ENCODE data around the gene STUB1. TPM values are rescaled to one million over a fixed set of nuclear protein-coding genes. Genes with fewer than 3 reads are reported as not detected.

The STUB1 gene
- total and polyA plus RNA-seq, 9 donors = 70.7 to 115 (median 98.8) TPM

DNA sequence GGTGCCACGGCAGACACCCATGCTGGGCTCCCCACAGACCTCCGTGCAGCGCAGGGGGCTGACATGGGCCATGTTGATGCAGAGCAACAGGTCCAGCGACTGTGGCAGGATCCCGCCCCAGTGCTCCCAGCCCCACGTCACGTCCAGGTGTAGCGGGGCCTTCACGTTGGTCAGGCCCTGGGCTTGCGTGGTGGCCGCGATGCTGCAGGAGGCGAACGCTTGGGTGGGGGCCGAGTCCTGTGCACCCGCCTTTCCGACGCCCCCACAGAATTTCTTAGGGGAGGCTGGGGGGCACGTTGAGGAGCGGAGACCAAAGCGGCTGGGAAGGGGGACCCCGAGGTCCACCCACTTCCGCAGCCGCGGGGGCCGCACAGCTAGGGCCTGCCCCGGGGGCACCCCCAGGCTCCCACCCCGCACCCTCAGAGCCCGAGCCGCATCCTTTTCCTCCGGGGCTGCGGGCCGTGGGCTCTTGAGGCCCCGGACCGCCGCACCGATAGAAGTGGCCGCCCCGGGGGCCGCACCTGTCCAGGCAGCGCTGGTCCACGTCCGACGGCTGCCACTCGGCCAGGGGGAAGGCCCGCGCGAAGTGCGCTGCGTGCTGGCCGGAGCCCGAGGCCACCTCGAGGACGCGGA is 44.5 kb upstream of the STUB1 start:
- 4% methylated on average over 52 of the region's 55 CpGs for WGBS (ENCODE audit: insufficient coverage)
- DNase-seq = no peak

GRCh38 chr16:636206-637080 is 43.8 kb upstream of the STUB1 start, which contains the start of gene METTL26:
METTL26 (minus strand) TSS chr16:636305; CDS start chr16:636290, 15 bp downstream.
- peak; percentile 98 for DNase-seq
- H3K4me1 ChIP-seq (ENCODE audit: control insufficient read depth, insufficient read depth, low read length) = peaks cover 29% of the 10 kb centered on the region
- no peaks in the 10 kb centered on the region for H3K27me3 ChIP-seq (ENCODE audit: control insufficient read depth, insufficient read depth, low read length)
- peaks cover 18% of the 10 kb centered on the region for H3K36me3 ChIP-seq (ENCODE audit: control insufficient read depth, insufficient read depth, low read length)
- peak within 1 kb of the TSS; percentile 94 for H3K4me3 ChIP-seq (ENCODE audit: low read length)
- H3K27ac ChIP-seq (ENCODE audit: low read length) = peak within 1 kb of the TSS; percentile 96
- under 1% methylated on average over 90 of the region's 91 CpGs for WGBS (ENCODE audit: insufficient coverage)
- no peaks in the 10 kb centered on the region for H3K9me3 ChIP-seq (replicated peaks; ENCODE audit: control insufficient read depth, low read depth, low read length)

More for the DNA sequence above, 44.5 kb upstream of the STUB1 start:
- no peaks in the 10 kb centered on the region for H3K27me3 ChIP-seq (ENCODE audit: control insufficient read depth, insufficient read depth, low read length)
- H3K4me1 ChIP-seq (ENCODE audit: control insufficient read depth, insufficient read depth, low read length) = peaks cover 29% of the 10 kb centered on the region
- H3K36me3 ChIP-seq (ENCODE audit: control insufficient read depth, insufficient read depth, low read length) = peaks cover 18% of the 10 kb centered on the region
- no peak overlapping the region for H3K27ac ChIP-seq (ENCODE audit: low read length)
- peak overlapping the region; percentile 94 for H3K4me3 ChIP-seq (ENCODE audit: low read length)
- no peaks in the 10 kb centered on the region for H3K9me3 ChIP-seq (replicated peaks; ENCODE audit: control insufficient read depth, low read depth, low read length)

DNA sequence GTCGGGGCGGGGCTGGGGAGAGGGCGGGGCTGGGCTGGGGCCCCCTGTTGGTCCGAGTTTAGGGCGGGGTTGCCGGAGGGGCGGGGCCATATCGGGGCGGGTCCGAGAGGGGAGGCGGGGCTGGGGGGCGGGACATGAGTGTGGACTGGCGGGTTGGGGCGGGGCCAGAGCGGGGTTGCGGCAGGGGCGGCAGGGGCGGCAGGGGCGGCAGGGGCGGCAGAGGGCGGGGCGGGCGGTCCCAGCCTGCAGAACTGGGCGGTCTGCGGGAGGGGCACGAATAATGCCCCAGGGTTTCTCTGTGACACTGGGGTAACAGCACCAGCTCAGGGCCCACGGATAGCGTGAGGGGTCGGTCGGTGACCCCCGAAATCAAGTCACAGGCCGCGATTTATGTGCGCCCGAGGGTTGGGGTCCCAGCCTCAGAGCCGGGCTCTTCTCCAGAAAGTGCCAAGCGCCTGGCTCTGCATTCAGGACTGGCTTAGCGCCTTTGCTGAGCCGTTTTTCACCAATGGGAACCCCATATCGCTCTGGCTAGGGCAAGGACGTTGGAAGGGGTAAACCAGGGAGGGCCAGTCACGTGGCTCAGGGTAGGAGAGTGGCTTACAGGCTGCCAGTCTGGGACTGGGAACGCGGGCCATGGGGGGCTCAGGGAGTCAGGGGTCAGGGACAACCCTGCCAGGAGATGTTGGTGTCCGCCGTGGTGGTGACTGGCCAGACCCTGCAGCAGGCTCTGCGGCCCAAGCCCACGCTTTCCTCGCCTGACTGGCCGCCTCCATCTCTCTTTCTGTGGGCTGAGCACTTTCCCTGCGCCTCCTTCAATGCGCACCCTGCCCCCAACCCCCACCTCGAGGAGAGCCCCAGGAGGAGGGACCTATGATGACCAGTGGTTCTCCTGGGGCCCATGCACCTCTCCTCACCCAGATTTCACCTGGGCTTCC is 42.9 kb upstream of the STUB1 start:
- Histone ChIP-seq H3K4me1 (ENCODE audit: control insufficient read depth, insufficient read depth, low read length) (peaks cover 31% of the 10 kb centered on the region), H3K36me3 (ENCODE audit: control insufficient read depth, insufficient read depth, low read length) (peaks cover 16% of the 10 kb centered on the region), H3K4me3 (ENCODE audit: low read length) (peak overlapping the region; percentile 94), H3K9me3 (replicated peaks; ENCODE audit: control insufficient read depth, low read depth, low read length) (no peaks in the 10 kb centered on the region), H3K27me3 (ENCODE audit: control insufficient read depth, insufficient read depth, low read length) (peaks cover under 1% of the 10 kb centered on the region), H3K27ac (ENCODE audit: low read length) (peak overlapping the region; percentile 96)
- DNase-seq = peak; percentile 62
- WGBS (ENCODE audit: insufficient coverage) = 22% methylated on average over 45 of the region's 53 CpGs

- Histone ChIP-seq H3K36me3 (ENCODE audit: control insufficient read depth, insufficient read depth, low read length) (peaks cover 13% of the 10 kb centered on the region), H3K4me1 (ENCODE audit: control insufficient read depth, insufficient read depth, low read length) (peaks cover 37% of the 10 kb centered on the region), H3K27me3 (ENCODE audit: control insufficient read depth, insufficient read depth, low read length) (peaks cover 8% of the 10 kb centered on the region), H3K27ac (ENCODE audit: low read length) (no peak overlapping the region), H3K9me3 (replicated peaks; ENCODE audit: control insufficient read depth, low read depth, low read length) (no peaks in the 10 kb centered on the region), H3K4me3 (ENCODE audit: low read length) (no peak overlapping the region)
- DNase-seq = no peak
- WGBS (ENCODE audit: insufficient coverage) = 59% methylated on average over 9 of the region's 15 CpGs
Observed at GRCh38 chr16:638034-638543, 42.1 kb upstream of the STUB1 start.

DNA sequence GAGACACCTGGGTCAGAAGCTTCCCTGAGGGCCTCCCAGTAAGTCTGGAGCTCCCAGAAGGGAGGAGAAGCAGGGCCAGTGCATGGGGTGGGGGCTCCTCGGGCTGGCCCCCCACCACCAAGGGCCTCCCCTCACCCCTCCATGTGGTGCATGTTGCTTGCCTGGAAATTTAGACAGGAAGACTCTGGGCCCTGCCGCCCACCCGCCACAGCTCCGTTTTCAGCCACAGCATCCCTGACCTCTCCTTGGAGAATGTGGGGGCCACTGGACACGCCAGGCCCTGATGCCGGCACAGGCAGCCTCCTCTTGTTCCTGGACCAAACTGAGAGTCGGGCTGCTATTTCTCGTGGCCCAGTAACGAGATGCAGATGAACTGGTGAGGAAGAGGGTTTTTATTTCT is 41.4 kb upstream of the STUB1 start:
- 60% methylated on average over 3 of the region's 9 CpGs for WGBS (ENCODE audit: insufficient coverage)
- H3K4me3 ChIP-seq (ENCODE audit: low read length) = no peak overlapping the region
- H3K27me3 ChIP-seq (ENCODE audit: control insufficient read depth, insufficient read depth, low read length) = peaks cover 9% of the 10 kb centered on the region
- H3K4me1 ChIP-seq (ENCODE audit: control insufficient read depth, insufficient read depth, low read length) = peaks cover 37% of the 10 kb centered on the region
- DNase-seq = no peak
- H3K27ac ChIP-seq (ENCODE audit: low read length) = no peak overlapping the region
- H3K9me3 ChIP-seq (replicated peaks; ENCODE audit: control insufficient read depth, low read depth, low read length) = no peaks in the 10 kb centered on the region
- peaks cover 9% of the 10 kb centered on the region for H3K36me3 ChIP-seq (ENCODE audit: control insufficient read depth, insufficient read depth, low read length)

- no peak overlapping the region for H3K4me3 ChIP-seq (ENCODE audit: low read length)
Observed at GRCh38 chr16:640614-641013, 39.6 kb upstream of the STUB1 start.

DNA sequence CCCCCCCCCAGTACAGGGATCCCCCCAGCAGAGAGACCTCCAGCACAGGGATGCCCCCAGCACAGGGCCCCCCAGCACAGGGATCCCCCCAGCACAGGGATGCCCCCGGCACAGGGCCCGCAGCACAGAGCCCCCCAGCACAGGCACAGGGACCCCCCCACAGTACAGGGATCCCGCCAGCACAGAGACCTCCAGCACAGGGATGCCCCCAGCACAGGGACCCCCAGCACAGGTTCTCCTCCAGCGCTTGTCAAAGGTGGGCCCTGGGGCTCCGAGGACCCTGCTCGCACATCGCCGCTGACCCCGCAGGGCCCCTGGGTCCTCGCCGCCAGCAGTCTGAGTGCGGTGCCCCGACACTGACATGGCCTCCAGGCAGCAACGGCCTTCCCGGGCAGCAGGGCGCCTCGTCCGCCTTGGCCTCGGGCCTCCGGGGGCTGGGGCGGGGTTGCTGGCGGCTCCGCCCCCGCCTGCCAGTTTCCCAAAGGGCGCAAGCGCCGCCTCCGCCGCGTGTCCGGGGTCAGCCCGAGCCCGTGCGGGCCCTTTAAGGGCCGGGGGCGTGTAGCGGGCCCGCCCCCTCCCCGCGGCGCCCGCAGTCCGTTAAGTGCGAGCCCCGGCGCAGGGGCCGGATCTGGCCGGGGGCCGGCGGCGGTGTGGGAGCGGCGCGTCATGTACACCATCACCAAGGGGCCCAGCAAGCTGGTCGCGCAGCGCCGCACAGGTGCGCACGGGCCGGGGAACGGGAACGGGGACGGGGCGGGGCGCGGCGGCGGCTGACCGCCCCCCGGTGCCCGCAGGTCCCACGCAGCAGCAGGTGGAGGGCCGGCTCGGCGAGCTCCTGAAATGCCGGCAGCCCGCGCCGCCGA is 38.7 kb upstream of the STUB1 start, which contains the start of gene MCRIP2:
Gene MCRIP2 (plus strand): TSS at position 503 of the 863 bp plus-strand sequence. CDS start 164 bp downstream, at position 667.
- no peaks in the 10 kb centered on the region for H3K9me3 ChIP-seq (replicated peaks; ENCODE audit: control insufficient read depth, low read depth, low read length)
- H3K4me1 ChIP-seq (ENCODE audit: control insufficient read depth, insufficient read depth, low read length) = peaks cover 24% of the 10 kb centered on the region
- peaks cover 9% of the 10 kb centered on the region for H3K27me3 ChIP-seq (ENCODE audit: control insufficient read depth, insufficient read depth, low read length)
- under 1% methylated on average over 79 of the region's 81 CpGs for WGBS (ENCODE audit: insufficient coverage)
- H3K4me3 ChIP-seq (ENCODE audit: low read length) = peak within 1 kb of the TSS; percentile 59
- H3K27ac ChIP-seq (ENCODE audit: low read length) = no peak within 1 kb of the TSS
- peak; percentile 82 for DNase-seq
- no peaks in the 10 kb centered on the region for H3K36me3 ChIP-seq (ENCODE audit: control insufficient read depth, insufficient read depth, low read length)

More at GRCh38 chr16:640614-641013, 39.6 kb upstream of the STUB1 start:
- Histone ChIP-seq H3K9me3 (replicated peaks; ENCODE audit: control insufficient read depth, low read depth, low read length) (no peaks in the 10 kb centered on the region), H3K4me1 (ENCODE audit: control insufficient read depth, insufficient read depth, low read length) (peaks cover 27% of the 10 kb centered on the region), H3K36me3 (ENCODE audit: control insufficient read depth, insufficient read depth, low read length) (no peaks in the 10 kb centered on the region), H3K27me3 (ENCODE audit: control insufficient read depth, insufficient read depth, low read length) (peaks cover 9% of the 10 kb centered on the region), H3K27ac (ENCODE audit: low read length) (no peak overlapping the region)
- WGBS (ENCODE audit: insufficient coverage) = 90% methylated on average over 3 of the region's 5 CpGs
- DNase-seq = no peak

GRCh38 chr16:642189-643049 is 37.8 kb upstream of the STUB1 start:
- Histone ChIP-seq H3K27me3 (ENCODE audit: control insufficient read depth, insufficient read depth, low read length) (peaks cover 9% of the 10 kb centered on the region), H3K4me3 (ENCODE audit: low read length) (peak overlapping the region; percentile 41), H3K27ac (ENCODE audit: low read length) (no peak overlapping the region), H3K4me1 (ENCODE audit: control insufficient read depth, insufficient read depth, low read length) (peaks cover 26% of the 10 kb centered on the region), H3K36me3 (ENCODE audit: control insufficient read depth, insufficient read depth, low read length) (peaks cover 4% of the 10 kb centered on the region), H3K9me3 (replicated peaks; ENCODE audit: control insufficient read depth, low read depth, low read length) (no peaks in the 10 kb centered on the region)
- WGBS (ENCODE audit: insufficient coverage) = 9% methylated on average over 64 of the region's 72 CpGs
- no peak for DNase-seq

Data from muscle of leg (tissue), 11 donors.